ENCODE measurements around the gene PLA1A. TPM values are rescaled to one million over a fixed set of nuclear protein-coding genes. Genes with fewer than 3 reads are reported as not detected.

The PLA1A gene
- polyA plus RNA-seq, 1 donor: 7.3 TPM

DNA sequence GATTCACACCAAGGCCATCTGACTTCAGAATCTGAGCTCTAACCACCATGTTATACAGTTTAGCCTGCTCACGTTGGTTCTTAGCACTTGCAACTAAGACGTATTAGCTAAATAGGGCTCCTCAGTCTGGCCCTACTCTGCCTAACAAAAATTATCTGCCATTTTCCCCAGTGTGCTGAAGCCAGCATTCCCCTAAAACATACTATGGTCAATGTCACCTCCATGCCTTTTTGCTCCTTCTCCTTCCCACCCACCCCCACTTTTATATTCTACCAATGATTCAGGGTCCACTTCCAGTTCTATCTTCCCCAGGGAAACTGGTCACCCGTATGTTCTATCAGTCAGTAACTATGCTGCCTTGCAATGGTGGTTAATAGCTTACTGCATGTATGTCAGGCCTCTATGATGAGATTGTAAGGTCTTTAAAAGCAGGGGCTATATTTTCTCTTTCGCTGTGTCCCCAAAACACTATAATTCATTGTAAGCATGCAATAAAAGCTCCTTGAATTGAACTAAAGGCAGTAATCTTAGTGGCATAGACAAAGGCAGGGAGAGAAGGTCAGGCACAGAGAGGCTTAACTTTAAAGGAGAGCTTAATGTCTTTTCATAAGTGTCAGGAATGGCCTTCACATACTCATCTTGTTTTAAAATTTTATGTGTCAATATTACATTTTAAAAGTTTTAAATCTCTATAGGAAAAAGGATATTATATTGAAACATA is 39.4 kb downstream of the PLA1A start:
- no peak for DNase-seq

DNA sequence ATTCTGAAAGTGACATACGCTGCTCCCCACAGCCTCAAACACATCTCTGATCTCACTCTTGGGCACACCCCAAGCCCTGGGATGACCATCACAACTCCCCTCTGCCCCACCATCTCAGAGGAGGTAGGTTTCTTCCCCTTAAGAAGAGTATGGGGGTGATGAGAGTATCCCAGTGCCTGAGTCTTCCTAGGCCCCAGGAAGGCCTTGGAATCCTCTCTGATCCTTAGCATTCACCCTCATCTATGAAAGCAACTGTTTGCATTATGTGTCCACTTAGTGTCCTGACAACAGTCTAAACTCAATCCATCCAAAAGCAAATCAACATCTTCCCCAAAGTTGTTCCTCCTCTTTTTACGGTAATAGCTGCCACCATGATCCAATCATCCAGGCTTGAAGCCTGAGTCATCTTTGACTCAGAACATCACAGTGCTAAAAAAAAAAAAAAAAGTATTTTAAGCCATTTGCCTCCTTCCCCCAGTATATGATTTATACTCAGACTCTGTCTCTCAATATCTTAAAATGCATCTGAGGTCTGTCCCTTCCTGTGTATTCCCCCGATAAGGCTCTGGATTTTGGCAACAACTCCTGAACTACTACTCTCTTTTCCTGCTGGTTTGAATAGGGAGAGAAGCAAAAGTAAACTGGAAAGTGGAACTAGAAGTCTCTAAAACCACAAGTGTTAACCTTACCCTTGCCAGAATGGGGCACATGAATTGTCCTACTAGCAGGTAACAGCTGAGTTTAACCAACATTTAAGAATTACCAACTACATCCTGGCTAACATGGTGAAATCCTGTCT is 40.2 kb downstream of the PLA1A start:
- DNase-seq: no peak

DNA sequence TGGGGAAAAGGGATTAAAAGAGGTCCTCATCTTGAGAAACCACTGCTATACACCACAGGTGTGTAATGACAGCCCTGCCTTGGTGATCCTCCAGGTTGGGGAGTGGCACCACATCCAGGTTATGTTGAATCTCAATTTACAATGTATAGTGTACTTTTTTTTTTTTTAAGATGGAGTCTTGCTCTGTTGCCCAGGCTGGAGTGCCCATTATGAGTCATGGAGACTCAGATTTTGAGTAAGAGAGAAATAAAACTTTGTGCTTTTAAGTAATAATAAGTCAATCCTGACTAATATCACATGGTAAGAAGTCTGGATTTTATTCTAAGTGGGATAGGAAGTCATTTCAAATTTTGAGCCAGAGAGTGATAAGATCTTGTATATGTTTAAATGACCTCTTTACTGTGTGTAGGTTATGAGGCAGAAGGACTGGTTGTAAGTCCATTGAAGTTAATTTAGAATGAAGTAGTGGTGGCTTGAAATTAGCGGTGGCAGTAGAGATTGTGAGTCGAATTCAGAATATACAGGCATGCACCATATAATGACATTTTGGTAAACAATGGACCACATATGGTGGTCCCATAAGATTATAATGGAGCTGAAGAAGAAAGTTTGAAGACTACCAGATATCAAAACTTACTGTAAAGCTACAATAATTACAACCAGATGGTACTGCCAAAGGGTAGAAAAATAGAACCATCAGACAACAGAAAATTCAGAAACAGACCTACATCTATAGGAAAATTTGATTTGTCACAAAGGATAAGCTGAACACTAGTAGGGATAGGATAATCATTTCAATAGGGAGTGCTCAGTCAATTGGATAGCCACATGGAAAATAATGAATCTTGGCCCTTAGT is 42.0 kb downstream of the PLA1A start:
- DNase-seq: no peak

DNA sequence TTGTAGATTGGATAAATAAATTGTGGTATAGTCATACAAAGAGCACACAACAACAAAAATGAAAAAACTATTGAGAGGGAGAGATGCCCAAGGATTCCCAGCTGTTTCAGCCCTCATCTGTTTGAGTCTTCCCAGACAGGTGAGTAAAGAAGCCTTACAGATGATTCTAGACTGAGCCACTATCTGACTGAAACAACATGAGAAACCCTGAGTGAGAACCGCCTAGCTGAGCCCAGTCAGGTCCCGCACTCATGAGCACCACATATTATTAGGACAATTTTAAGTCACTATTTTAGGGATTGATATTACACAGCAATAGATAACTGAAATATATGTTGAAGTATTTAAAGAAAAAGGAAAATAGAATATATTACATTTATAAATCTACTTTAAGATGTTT is 43.7 kb downstream of the PLA1A start:
- no peak for DNase-seq

DNA sequence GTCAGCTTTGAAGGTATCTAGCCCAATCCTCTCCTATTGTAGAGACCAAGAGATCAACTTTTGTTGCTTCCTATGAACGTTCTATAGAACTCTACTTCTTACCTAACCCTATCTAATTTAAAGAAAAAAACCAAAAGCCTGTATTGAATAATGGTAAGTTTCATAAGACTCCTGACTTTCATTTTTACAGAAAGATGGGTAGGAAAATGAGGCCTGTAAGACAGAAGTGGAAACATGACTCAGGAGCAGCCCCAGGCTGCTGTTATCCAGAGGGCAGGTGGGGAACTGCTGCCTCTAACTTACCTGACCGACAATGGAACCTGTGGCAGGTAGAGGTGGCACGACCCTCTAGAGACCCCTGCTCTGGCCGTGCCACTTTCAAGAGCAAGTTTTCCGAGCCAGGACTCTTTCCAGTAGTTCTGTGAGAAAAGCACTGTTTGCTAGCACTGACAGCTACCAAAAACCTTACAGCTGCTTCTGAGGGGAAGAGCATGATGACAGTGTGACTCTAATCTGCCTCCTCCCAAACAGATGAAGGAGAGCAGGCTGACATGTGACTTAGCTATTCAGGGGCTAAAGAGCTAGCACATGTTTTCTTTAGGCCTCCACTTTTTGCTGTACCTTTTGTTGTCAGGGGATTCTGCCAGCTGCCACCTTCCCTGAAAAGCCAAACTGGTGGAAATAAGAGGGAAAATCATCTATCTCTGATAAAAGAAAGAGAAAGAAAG is 45.2 kb downstream of the PLA1A start:
- DNase-seq: no peak

DNA sequence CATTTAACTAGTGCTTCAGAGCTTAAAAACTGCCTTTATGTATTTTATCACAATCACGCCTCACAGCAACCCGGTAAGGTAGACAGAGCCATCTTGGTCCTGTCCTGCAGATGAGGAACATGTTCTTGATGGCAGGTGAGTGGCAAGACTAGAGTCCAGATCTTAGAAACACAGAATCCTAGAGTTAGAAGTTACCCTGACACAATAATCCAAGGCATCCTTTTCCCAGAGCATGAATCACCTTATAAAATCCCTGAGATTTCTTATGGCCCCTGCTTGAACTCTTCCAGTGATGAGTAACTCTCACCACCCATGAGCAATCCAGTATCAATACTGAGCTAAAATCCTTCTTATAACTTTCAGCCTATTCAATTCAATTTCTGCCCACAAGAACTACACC is 45.8 kb downstream of the PLA1A start:
- no peak for DNase-seq

DNA sequence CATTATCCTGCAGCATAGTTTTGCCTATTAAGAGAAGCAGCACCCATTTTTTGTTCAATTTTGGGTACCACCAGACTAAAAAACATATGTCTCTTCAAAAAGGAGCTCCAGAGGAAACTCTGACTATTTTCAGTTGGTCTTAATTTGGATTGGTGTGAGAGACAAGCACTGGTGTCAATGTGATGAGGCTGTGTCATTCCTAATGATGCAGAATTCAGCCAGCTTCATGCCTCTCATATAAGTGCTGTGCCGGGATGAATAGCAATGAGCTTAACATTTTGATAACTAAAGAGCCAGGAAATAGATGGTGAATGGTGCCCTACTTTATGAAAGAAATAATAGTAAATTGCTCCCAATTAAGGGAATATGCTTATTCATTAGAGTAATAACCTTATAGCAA is 46.8 kb downstream of the PLA1A start:
- no peak for DNase-seq

DNA sequence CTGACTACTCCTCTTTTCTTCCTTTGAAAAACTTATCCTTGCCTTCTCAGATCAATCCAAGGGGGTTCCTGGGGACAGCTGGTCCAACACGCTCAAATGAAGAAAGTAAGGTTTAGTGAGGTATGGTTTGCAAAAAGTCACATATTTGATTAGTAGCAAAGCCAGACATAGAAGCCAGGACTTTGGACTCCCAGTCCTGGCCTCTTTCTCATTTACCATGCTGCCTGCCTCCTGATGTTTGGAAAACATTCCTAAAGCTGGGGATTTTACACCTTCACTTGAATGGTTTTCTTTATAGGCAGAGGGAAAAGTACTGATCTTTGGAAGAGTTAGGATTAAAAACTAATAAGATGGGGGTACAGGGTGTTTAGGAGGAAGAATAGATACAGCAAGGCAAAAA is 48.1 kb downstream of the PLA1A start:
- DNase-seq: no peak

DNA sequence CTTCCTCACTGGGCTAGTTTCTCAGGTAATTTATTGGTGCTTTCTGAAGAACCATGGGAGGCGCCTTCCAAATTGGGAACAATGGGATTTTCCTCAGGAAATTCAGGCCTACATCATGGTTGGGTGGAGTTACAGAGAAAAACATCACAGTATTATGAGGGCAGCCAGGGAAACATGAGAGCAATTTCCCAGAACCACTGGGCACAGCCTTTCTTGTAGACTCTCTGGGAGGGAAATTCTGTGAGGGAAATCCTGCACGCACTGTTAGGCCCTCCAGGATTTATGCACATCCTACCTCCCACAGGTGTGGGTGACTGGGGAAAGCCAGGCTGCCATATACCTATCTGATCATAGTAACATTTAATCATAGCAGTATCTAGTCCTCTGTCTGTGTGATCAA is 49.5 kb downstream of the PLA1A start:
- DNase-seq: peak; percentile 37

DNA sequence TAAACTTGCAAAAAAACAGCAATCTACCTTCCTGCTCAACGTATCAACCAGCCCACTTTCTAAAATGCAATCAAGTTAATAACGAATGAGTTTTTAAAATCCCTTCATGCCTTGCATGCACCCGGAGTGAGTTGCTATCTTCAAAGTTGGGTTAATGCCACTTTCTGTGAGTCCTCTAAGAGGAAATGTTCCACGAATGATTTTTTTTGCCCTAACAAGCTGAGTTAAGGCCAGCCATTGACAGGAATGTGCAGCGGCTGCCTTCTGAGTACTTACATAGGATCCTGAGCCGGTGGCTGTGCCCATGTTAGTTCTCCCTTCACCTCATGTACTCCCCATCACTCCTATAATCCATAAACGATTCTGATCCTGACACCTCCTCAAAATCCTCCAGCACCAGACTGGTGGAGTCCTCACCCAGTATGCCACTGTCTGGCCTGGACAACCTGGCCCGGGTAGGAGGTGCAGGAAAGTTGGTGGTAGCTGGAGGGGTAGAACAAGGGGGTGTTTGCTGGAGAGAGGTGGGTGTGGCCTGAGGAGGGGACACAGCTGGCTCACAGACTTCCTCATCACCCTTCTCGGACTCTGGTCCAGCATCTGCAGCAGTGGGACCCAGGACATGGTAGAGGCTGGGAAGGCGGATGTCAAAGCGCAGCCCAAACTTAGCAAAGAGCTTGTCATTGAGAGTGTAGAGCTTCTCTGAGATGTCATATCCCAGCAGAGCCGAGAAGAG is 50.3 kb downstream of the PLA1A start:
- DNase-seq: no peak

DNA sequence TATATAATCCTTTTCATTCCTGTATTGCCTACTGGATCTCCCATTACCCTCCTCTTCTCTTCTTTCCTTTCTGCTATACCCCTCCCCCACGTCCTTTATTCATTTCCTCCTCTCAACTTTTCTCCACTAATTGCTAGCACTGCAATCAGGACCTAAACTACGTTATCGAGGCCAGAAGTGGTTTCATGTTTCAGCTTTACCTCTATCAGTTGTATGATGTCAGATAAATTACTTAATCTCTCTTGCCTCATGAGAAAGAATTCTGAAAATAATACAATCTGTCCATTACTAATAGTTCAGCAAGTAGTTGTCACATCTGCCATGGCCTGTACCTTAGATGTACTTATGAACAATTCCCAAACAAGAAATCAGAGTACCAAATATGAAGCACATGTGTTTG is 52.1 kb downstream of the PLA1A start:
- DNase-seq: no peak

DNA sequence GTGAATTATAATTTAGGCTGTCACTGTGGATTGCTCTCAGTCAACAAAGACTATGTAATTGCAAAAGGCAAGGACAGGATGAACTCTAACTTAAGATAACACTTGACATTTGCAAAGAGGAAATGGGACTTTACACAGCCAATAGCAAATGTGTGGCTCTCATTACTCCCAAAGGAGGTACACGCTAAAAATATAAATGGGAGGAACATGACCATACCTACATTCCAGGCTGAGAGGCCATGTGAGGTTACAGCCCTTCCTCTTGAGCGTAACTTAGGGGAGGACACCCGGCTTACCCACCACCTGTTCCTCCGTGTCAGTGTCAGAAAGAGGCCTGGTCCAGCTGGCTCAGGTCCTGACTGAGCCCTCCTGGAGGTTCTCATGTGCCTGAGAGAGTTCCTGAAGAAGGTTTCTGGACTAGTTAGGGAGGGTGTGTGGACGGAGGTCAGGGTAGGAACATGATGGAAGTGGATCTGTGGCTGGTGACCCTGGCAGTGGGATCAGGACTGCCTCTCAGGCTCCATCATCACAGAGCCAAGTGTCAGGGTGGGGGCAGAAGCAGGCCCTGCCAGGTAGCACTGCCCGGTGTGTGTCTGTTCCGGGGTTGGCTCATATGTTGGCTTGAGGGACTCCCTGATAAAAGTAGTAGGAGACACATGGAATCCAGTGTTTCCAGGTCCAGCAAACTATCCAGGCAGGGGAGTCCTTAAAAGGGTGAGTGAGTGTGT is 54.8 kb downstream of the PLA1A start:
- DNase-seq: no peak

DNA sequence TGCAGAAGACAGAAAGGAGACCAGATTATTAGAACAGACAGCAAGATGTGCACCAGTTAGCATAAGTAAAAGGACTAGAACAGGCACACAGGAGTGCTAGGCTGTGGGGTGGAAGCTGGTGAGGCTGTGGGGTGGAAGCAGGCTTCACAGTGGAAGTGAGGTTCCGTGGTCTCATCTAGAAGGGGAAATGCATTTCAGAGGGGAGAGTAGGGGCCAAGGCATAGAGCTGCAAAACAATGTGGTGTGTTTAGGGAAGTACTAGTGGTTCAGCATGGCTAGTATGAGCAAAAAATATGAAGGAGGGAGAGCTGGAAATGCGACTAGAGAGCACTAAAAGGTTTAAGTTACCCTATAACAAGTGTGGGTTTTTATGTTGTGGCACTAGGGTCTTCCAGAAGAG is 56.2 kb downstream of the PLA1A start:
- no peak for DNase-seq

DNA sequence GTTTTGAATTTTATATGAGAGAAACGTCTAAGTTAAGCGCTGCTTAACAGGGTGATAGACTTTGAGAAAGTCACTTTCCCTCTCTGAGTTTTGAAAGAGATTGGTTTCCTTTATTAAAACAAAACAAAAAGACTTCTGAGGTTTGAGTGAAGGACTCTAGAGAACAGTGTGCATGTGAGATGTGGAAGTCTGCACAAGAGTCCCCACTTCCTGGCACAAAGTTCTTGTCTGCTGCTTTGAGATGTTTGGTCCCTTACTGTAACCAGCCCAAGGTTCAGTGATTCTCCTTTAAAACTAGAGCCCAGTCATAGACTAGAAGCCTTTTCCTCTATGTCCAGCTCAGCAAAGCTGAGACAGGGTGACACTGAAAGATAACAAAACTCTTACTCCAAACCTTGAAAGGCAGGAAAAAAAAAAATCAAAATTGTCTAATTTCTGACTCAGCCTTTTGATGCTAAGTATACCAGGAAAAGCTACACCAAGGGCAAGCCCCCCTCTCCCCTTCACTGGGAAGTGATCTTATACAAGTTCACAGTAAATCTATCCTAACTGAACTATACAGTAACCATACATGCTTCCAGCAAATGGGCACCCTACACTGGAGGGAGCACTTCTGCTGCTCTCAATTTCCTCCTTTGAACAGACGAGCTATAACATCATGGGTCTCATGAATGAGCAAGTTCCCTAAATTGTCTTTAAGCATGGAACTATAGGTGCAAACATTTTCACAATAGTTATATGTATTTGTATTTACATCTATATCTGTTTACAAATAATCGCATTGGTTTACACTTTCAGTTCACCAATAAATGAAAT is 60.4 kb downstream of the PLA1A start:
- DNase-seq: no peak

DNA sequence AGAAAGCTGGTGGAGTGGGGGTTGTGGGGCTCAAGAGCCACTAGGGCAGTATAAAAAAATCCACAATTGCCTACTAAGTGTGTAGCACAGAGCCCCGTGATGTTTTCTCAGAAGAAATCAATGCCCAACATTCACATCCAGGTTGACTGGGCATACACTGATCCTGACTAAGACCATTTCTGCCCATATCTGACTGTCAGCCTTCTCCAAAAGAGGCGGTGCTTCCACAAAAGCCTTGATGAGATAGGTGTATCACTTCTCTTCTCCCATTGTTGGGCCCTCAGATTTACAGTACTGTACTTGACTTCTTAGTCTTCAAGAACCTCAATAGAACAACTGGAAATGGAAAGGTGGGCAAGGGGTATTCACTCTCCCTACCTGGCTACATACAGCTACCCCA is 61.3 kb downstream of the PLA1A start:
- no peak for DNase-seq

DNA sequence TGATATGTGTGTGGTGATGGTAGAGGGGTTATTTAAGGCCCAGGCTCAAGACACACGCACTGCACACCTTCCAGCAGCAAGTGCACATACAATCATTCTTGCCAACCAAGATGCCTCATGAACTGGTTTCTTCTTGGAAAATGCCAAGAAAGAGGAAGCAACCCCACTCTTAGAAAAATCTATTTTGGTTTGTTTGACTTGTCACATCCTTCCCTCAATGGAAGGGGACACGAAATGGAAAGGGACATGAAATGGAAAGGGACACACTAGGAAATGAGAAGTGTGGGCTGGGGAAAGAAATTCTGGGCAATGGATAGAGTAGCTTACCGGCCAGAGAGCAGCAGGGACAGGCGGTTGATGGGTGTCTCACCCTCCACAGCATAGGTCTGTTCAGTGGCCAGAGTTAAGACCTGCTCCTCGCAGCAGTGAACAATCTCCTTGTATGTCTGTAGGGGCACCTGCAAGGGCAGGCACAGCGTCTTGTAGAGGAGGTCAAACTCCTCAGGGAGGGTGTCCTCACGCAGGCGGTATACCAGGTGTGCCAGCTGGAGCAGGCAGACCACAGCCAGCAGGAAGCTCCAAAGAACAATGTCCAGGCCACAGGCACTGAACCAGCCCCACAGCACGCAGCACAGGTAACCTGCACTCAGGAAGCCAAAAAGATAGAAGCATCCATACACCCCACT is 62.1 kb downstream of the PLA1A start:
- DNase-seq: no peak

DNA sequence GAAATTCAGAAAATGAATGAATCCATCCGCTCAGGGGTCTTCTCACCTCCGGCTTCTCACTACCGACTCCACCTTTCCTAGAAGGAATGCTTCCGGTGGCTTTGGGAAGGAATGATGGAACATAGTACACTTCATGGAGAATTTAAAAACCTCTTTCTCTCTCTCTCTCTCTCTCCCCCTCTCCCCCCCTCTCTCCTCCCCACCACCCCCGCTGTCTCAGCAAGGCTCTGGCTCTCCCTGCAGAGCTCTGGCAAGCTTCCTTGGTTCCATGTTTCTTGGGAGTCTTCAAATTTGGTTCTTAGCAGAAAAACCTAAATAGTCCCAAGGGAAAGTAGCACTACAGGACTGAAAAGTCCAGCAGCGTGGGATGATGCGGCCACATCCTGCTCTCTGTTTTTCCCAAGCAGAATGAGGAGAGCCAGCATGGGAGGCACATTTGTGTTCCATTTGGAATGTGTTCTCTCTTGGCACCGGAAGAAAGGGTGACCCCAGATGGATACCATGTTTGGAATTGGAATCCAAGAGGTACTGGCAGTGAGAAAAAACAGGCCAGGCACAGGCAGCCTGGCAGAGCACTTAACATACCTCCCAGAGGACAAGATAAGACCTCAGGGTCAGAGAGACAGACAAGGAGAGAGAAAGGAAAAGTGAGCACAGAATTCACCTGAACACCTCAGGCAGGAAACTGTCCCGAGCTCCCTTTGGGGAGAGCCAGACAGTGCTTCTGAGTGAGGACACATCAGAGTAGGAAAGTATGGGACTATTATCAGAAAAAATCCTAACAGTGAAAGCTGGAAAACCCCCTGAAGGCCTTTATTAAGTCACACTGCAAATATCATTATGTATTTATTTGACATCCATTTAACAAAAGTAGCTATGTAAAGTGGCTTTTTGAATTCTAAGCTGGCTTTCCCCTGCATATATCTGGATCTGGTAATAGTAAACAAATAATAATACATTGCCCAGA is 63.1 kb downstream of the PLA1A start, which contains the start of gene POPDC2:
POPDC2 (minus strand) TSS at position 116 of the 967 bp plus-strand sequence. CDS start 166 bp downstream, outside the sequence.
- no peak for DNase-seq

Measured in left kidney (tissue), 2 donors.